Left kidney (tissue), 8 donors: ENCODE measurements around the gene RPL19. TPM values are rescaled to one million over a fixed set of nuclear protein-coding genes. Genes with fewer than 3 reads are reported as not detected.
"Not testable (repeated sequence)": the region's sequence is repeated elsewhere in the genome, so short reads cannot be mapped to it uniquely, and the experiment has no call there.

Experiments
- DNase-seq: peaks from one replicate; pipeline ENCODE4 v3.0.0-alpha.2; 2013
- long read RNA-seq, 8 donors: transcript quantifications; one replicate each; lab custom pipeline, GENCODE V29; 2026
- polyA plus RNA-seq: library from polyadenylated mRNA; unstranded; fragments of 120-200 nt; gene quantifications from one replicate; pipeline ENCODE4 v1.2.1, GENCODE V29; 2013; ENCODE audit not compliant: insufficient read length

The RPL19 gene
- 1,651 TPM for polyA plus RNA-seq
- long read RNA-seq, donor 1, transcript RPL19-204 (6 exons, 690 nt): minor isoform, 7 of 2,156 reads
- long read RNA-seq, donor 1, transcript RPL19-201 (6 exons, 737 nt): major isoform, 1,241 of 2,156 reads
- long read RNA-seq, donor 1, transcript RPL19-206 (3 exons, 402 nt): minor isoform, 5 of 2,156 reads
- long read RNA-seq, donor 1, partial matches to known transcripts: 842 of 2,156 reads
- long read RNA-seq, donor 1, other reads (novel, unspliced or antisense): 57 of 2,156 reads
- long read RNA-seq, donor 2, transcript RPL19-206 (3 exons, 402 nt): minor isoform, 11 of 1,793 reads
- long read RNA-seq, donor 2, transcript RPL19-204 (6 exons, 690 nt): minor isoform, 7 of 1,793 reads
- long read RNA-seq, donor 2, transcript RPL19-201 (6 exons, 737 nt): major isoform, 1,135 of 1,793 reads
- long read RNA-seq, donor 2, partial matches to known transcripts: 574 of 1,793 reads
- long read RNA-seq, donor 2, other reads (novel, unspliced or antisense): 64 of 1,793 reads
- long read RNA-seq, donor 3, transcript RPL19-206 (3 exons, 402 nt): minor isoform, 7 of 1,392 reads
- long read RNA-seq, donor 3, transcript RPL19-201 (6 exons, 737 nt): major isoform, 879 of 1,392 reads
- long read RNA-seq, donor 3, partial matches to known transcripts: 458 of 1,392 reads
- long read RNA-seq, donor 3, other reads (novel, unspliced or antisense): 42 of 1,392 reads
- long read RNA-seq, donor 4, transcript RPL19-201 (6 exons, 737 nt): major isoform, 188 of 379 reads
- long read RNA-seq, donor 4, partial matches to known transcripts: 191 of 379 reads
- long read RNA-seq, donor 4, other reads (novel, unspliced or antisense): 0 of 379 reads
- long read RNA-seq, donor 5, transcript RPL19-206 (3 exons, 402 nt): minor isoform, 10 of 3,846 reads
- long read RNA-seq, donor 5, transcript RPL19-204 (6 exons, 690 nt): minor isoform, 15 of 3,846 reads
- long read RNA-seq, donor 5, transcript RPL19-201 (6 exons, 737 nt): major isoform, 2,483 of 3,846 reads
- long read RNA-seq, donor 5, partial matches to known transcripts: 1,178 of 3,846 reads
- long read RNA-seq, donor 5, other reads (novel, unspliced or antisense): 156 of 3,846 reads
- long read RNA-seq, donor 6, transcript RPL19-201 (6 exons, 737 nt): major isoform, 1,215 of 2,301 reads
- long read RNA-seq, donor 6, transcript RPL19-206 (3 exons, 402 nt): minor isoform, 7 of 2,301 reads
- long read RNA-seq, donor 6, transcript RPL19-204 (6 exons, 690 nt): minor isoform, 6 of 2,301 reads
- long read RNA-seq, donor 6, partial matches to known transcripts: 979 of 2,301 reads
- long read RNA-seq, donor 6, other reads (novel, unspliced or antisense): 91 of 2,301 reads
- long read RNA-seq, donor 7, transcript RPL19-201 (6 exons, 737 nt): major isoform, 1,795 of 3,141 reads
- long read RNA-seq, donor 7, transcript RPL19-204 (6 exons, 690 nt): minor isoform, 12 of 3,141 reads
- long read RNA-seq, donor 7, transcript RPL19-206 (3 exons, 402 nt): minor isoform, 23 of 3,141 reads
- long read RNA-seq, donor 7, partial matches to known transcripts: 1,167 of 3,141 reads
- long read RNA-seq, donor 7, other reads (novel, unspliced or antisense): 139 of 3,141 reads
- long read RNA-seq, donor 8, transcript RPL19-201 (6 exons, 737 nt): major isoform, 534 of 848 reads
- long read RNA-seq, donor 8, partial matches to known transcripts: 293 of 848 reads
- long read RNA-seq, donor 8, other reads (novel, unspliced or antisense): 16 of 848 reads

- no peak for DNase-seq
Measured at GRCh38 chr17:39200070-39200879, at the start of gene RPL19. Gene RPL19 (plus strand): TSS chr17:39200283. CDS start chr17:39200345, 62 bp downstream.

- no peak for DNase-seq
Measured at GRCh38 chr17:39150795-39151149, 49.3 kb upstream of the RPL19 start.

- DNase-seq: no peak
Measured at GRCh38 chr17:39151150-39151942, 48.7 kb upstream of the RPL19 start, which contains the start of gene PLXDC1. Gene PLXDC1 (minus strand): TSS chr17:39151637. CDS start chr17:39151437, 200 bp downstream.

- no peak for DNase-seq
Measured at GRCh38 chr17:39151943-39152818, 47.9 kb upstream of the RPL19 start.

- peak; percentile 91 for DNase-seq
Measured at GRCh38 chr17:39153599-39154051, 46.5 kb upstream of the RPL19 start.

- DNase-seq: no peak
Measured at GRCh38 chr17:39155654-39156053, 44.4 kb upstream of the RPL19 start.

GRCh38 chr17:39156491-39156890 is 43.6 kb upstream of the RPL19 start:
- no peak for DNase-seq

- no peak for DNase-seq
Measured at GRCh38 chr17:39158623-39159022, 41.5 kb upstream of the RPL19 start.

GRCh38 chr17:39161962-39162361 is 38.1 kb upstream of the RPL19 start:
- no peak for DNase-seq

- DNase-seq: peak; percentile 91
Measured at GRCh38 chr17:39164675-39165143, 35.4 kb upstream of the RPL19 start.

GRCh38 chr17:39165178-39165840 is 34.8 kb upstream of the RPL19 start:
- no peak for DNase-seq

- no peak for DNase-seq
Measured at GRCh38 chr17:39165841-39166349, 34.2 kb upstream of the RPL19 start, which contains the start of gene ARL5C. Gene ARL5C (minus strand): TSS chr17:39166161. CDS start chr17:39165760, 401 bp downstream.

GRCh38 chr17:39166437-39167335 is 33.4 kb upstream of the RPL19 start:
- no peak for DNase-seq

GRCh38 chr17:39167476-39167875 is 32.6 kb upstream of the RPL19 start:
- DNase-seq: no peak

GRCh38 chr17:39168503-39168902 is 31.6 kb upstream of the RPL19 start:
- not testable (repeated sequence) for DNase-seq

- DNase-seq: no peak
Measured at GRCh38 chr17:39169101-39169500, 31.0 kb upstream of the RPL19 start.
